Measurements from ENCODE around the gene PPP6R2. TPM values are rescaled to one million over a fixed set of nuclear protein-coding genes. Genes with fewer than 3 reads are reported as not detected.

PPP6R2 gene
- total RNA-seq, 3 donors from 2014 or later (not counting 1 experiment from before 2014, with no cell fraction given), result 76.0 to 103 (median 78.1) TPM

DNA sequence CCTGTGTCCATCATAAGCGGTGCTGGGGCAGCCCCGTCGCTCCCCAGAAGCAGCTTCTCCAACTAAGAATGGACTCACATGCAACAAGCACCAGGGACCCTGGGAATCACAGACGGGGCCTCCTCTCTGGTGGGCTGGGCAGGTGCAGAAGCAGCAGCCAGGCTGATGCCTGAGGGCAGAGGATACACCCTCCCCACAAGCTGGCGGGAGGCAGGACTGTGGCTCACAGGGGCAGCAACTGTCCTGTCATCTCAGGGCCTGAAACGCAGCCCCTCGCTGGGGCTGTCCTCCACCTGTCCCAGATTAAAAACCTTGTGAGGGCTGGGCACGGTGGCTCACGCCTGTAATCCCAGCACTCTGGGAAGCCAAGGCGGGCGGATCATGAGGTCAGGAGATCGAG lies 134.8 kb downstream of the PPP6R2 start:
- WGBS (ENCODE audit: insufficient coverage), result 85% methylated on average over 12 of the region's 12 CpGs
- no peak overlapping the region for H3K27ac Mint-ChIP-seq
- TF ChIP-seq, protein P1, sequence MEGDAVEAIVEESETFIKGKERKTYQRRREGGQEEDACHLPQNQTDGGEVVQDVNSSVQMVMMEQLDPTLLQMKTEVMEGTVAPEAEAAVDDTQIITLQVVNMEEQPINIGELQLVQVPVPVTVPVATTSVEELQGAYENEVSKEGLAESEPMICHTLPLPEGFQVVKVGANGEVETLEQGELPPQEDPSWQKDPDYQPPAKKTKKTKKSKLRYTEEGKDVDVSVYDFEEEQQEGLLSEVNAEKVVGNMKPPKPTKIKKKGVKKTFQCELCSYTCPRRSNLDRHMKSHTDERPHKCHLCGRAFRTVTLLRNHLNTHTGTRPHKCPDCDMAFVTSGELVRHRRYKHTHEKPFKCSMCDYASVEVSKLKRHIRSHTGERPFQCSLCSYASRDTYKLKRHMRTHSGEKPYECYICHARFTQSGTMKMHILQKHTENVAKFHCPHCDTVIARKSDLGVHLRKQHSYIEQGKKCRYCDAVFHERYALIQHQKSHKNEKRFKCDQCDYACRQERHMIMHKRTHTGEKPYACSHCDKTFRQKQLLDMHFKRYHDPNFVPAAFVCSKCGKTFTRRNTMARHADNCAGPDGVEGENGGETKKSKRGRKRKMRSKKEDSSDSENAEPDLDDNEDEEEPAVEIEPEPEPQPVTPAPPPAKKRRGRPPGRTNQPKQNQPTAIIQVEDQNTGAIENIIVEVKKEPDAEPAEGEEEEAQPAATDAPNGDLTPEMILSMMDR (IDR thresholded peaks at IDR 0.05), result no peak
- no peak overlapping the region for H3K4me3 ChIP-seq (ENCODE audit: low read length)
- H3K9me3 ChIP-seq (ENCODE audit: control insufficient read depth, insufficient read depth, low read length), result no peaks in the 10 kb centered on the region
- H3K4me3 Mint-ChIP-seq, result no peak overlapping the region
- H3K36me3 ChIP-seq (ENCODE audit: control insufficient read depth, insufficient read depth, low read length), result no peaks in the 10 kb centered on the region
- H3K36me3 Mint-ChIP-seq, result no peaks in the 10 kb centered on the region
- peaks cover 10% of the 10 kb centered on the region for H3K27me3 ChIP-seq (ENCODE audit: control insufficient read depth, insufficient read depth, low read length)
- peaks cover 6 to 8% of the 10 kb centered on the region in 2 donors for H3K27me3 Mint-ChIP-seq (ENCODE audit: low read depth in 2 of 2)
- peaks cover 33% of the 10 kb centered on the region for H3K4me1 ChIP-seq (ENCODE audit: control insufficient read depth, insufficient read depth, low read length)
- peaks cover 14 to 19% of the 10 kb centered on the region in 2 donors for H3K4me1 Mint-ChIP-seq
- intact Hi-C loops (cut with micrococcal nuclease), result no loop called here
- no peak for ATAC-seq
- no peak overlapping the region for H3K27ac ChIP-seq (ENCODE audit: low read length)
- H3K9me3 Mint-ChIP-seq, result no peaks in the 10 kb centered on the region
- DNase-seq, result no peak

DNA sequence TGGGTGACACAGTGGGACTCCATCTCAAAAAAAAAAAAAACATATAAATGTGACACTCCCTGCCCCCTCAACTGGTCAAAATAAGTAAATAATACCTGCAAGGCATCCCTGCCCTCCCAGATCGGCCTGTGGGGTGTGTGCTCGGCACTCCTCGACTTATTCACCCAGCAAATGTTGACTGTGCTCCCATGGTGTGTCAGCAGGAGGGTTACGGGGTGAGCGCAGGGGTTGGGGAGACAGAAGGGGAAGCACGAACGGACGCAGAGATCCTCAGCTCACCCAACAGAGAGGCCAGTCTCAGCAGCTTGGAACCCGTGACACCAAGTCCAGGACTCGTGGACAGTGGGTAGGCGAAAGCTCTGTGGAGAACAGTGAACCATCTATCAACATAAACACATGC lies 136.6 kb downstream of the PPP6R2 start:
- Histone ChIP-seq H3K27ac (ENCODE audit: low read length) (no peak overlapping the region), H3K27me3 (ENCODE audit: control insufficient read depth, insufficient read depth, low read length) (peaks cover 14% of the 10 kb centered on the region), H3K9me3 (ENCODE audit: control insufficient read depth, insufficient read depth, low read length) (no peaks in the 10 kb centered on the region), H3K36me3 (ENCODE audit: control insufficient read depth, insufficient read depth, low read length) (no peaks in the 10 kb centered on the region), H3K4me1 (ENCODE audit: control insufficient read depth, insufficient read depth, low read length) (peaks cover 24% of the 10 kb centered on the region), H3K4me3 (ENCODE audit: low read length) (no peak overlapping the region)
- H3K27ac Mint-ChIP-seq, result no peak overlapping the region
- H3K27me3 Mint-ChIP-seq (ENCODE audit: low read depth in 2 of 2), result peaks cover 6 to 8% of the 10 kb centered on the region in 2 donors
- H3K4me1 Mint-ChIP-seq, result peaks cover 0 to 5% of the 10 kb centered on the region in 2 donors
- H3K9me3 Mint-ChIP-seq, result no peaks in the 10 kb centered on the region
- intact Hi-C loops (cut with micrococcal nuclease), result no loop called here
- no peaks in the 10 kb centered on the region for H3K36me3 Mint-ChIP-seq
- 75% methylated on average over 11 of the region's 11 CpGs for WGBS (ENCODE audit: insufficient coverage)
- TF ChIP-seq, protein P1 (IDR thresholded peaks at IDR 0.05), result no peak
- no peak for DNase-seq
- H3K4me3 Mint-ChIP-seq, result peak overlapping the region; percentile 77
- ATAC-seq, result no peak

DNA sequence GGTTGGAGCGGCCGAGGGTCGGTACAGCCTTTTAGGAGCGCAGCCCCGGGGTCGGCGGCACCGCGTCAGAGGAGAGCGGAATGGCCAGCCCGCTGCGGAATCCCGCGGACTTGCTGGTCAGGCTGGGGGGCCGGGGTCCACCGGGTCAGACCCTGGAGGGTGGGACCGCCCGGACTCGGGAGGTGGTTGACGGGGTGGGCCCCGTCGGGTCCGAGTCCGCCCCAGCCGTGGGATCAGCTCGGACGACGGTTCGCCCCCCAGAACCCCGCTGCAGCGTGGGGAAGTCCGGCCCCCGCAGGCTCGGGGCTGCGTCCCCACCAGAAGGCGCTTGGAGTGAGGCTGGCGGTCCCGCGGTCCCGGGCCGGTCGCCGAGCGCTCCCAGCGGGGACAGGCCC lies 137.9 kb downstream of the PPP6R2 start:
- intact Hi-C loops (cut with micrococcal nuclease), result no loop called here
- Mint-ChIP-seq H3K4me1 (peaks cover 0 to 5% of the 10 kb centered on the region in 2 donors), H3K27me3 (ENCODE audit: low read depth in 2 of 2) (peaks cover 10 to 12% of the 10 kb centered on the region in 2 donors), H3K9me3 (no peaks in the 10 kb centered on the region), H3K4me3 (peak overlapping the region; percentile 77), H3K36me3 (no peaks in the 10 kb centered on the region), H3K27ac (no peak overlapping the region)
- TF ChIP-seq, protein P1 (IDR thresholded peaks at IDR 0.05), result no peak
- WGBS (ENCODE audit: insufficient coverage), result 7% methylated on average over 45 of the region's 45 CpGs
- ATAC-seq (peak in 1 of 3 donors; percentile 2), DNase-seq (no peak)
- peaks cover 17% of the 10 kb centered on the region for H3K4me1 ChIP-seq (ENCODE audit: control insufficient read depth, insufficient read depth, low read length)
- no peak overlapping the region for H3K4me3 ChIP-seq (ENCODE audit: low read length)
- H3K27me3 ChIP-seq (ENCODE audit: control insufficient read depth, insufficient read depth, low read length), result peaks cover 14% of the 10 kb centered on the region
- H3K36me3 ChIP-seq (ENCODE audit: control insufficient read depth, insufficient read depth, low read length), result no peaks in the 10 kb centered on the region
- H3K9me3 ChIP-seq (ENCODE audit: control insufficient read depth, insufficient read depth, low read length), result no peaks in the 10 kb centered on the region
- no peak overlapping the region for H3K27ac ChIP-seq (ENCODE audit: low read length)

DNA sequence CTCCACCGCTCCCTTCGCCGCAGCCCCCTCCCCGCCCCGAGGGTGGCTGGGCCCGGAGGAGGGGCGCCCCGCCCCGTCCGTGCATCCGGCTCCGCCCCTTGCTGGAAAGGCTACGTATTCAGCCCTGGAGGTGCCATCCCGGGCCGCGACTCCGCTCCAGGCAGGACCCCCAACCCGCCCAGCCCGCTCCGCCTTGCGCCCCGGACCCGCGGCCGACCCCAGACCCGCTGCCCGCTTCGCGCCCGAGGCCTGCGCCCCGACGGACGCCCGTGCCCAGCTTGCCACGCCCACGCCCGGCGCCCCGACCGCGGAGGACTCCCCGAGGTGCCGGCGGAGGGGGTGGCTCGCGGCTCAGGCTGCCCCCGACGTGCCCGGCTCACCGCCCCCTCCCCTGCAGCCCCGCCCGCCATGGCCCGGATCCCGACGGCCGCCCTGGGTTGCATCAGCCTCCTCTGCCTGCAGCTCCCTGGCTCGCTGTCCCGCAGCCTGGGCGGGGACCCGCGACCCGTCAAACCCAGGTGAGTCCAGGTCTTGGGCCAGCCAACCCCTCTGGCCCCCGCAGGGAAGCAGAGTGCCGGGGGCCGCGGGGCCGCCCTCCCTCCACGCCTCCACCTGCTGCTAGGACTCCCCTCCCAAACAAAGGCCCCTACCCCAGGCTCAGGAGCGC lies 138.4 kb downstream of the PPP6R2 start, which contains the start of gene ADM2:
ADM2 (plus strand) TSS at position 104 of the 667 bp plus-strand sequence; CDS start at position 409, 305 bp downstream.
- no peak within 1 kb of the TSS for H3K27ac Mint-ChIP-seq
- intact Hi-C loops (cut with micrococcal nuclease), result no loop called here
- no peak within 1 kb of the TSS for H3K27ac ChIP-seq (ENCODE audit: low read length)
- peaks cover 14% of the 10 kb centered on the region for H3K27me3 ChIP-seq (ENCODE audit: control insufficient read depth, insufficient read depth, low read length)
- peak within 1 kb of the TSS; percentile 77 for H3K4me3 Mint-ChIP-seq
- H3K4me1 Mint-ChIP-seq, result peaks cover 0 to 5% of the 10 kb centered on the region in 2 donors
- peaks cover 12 to 16% of the 10 kb centered on the region in 2 donors for H3K27me3 Mint-ChIP-seq (ENCODE audit: low read depth in 2 of 2)
- 3% methylated on average over 69 of the region's 70 CpGs for WGBS (ENCODE audit: insufficient coverage)
- no peaks in the 10 kb centered on the region for H3K9me3 ChIP-seq (ENCODE audit: control insufficient read depth, insufficient read depth, low read length)
- H3K9me3 Mint-ChIP-seq, result no peaks in the 10 kb centered on the region
- TF ChIP-seq, protein P1 (IDR thresholded peaks at IDR 0.05), result no peak
- H3K4me1 ChIP-seq (ENCODE audit: control insufficient read depth, insufficient read depth, low read length), result peaks cover 17% of the 10 kb centered on the region
- DNase-seq (peak; percentile 62 to 78), ATAC-seq (peak; percentile 80 to 88 (median 87))
- peak within 1 kb of the TSS; percentile 21 for H3K4me3 ChIP-seq (ENCODE audit: low read length)
- H3K36me3 Mint-ChIP-seq, result no peaks in the 10 kb centered on the region
- H3K36me3 ChIP-seq (ENCODE audit: control insufficient read depth, insufficient read depth, low read length), result no peaks in the 10 kb centered on the region

Data from natural killer cell (primary cell).